Fibroblast of peridontal ligament (primary cell): ENCODE data around the gene RALGPS1.

Experiments
- DNase-seq: peaks from one replicate; pipeline ENCODE4 v3.0.0-alpha.2; 2010; ENCODE audit errors: extremely low read depth

The RALGPS1 gene

GRCh38 chr9:127187231-127187956 is 272.8 kb downstream of the RALGPS1 start:
- DNase-seq, result peak; percentile 99

GRCh38 chr9:127188396-127188795 is 273.8 kb downstream of the RALGPS1 start:
- DNase-seq, result no peak

- no peak for DNase-seq
These were observed 275.0 kb downstream of the RALGPS1 start for GRCh38 chr9:127189628-127190027.

GRCh38 chr9:127192744-127193143 is 278.2 kb downstream of the RALGPS1 start:
- DNase-seq, result no peak

GRCh38 chr9:127193483-127193882 is 278.9 kb downstream of the RALGPS1 start:
- DNase-seq, result no peak

- DNase-seq, result peak; percentile 37
These were observed 280.5 kb downstream of the RALGPS1 start for GRCh38 chr9:127194881-127195713.

GRCh38 chr9:127195976-127196825 is 281.6 kb downstream of the RALGPS1 start:
- DNase-seq, result no peak

- DNase-seq, result no peak
These were observed 282.2 kb downstream of the RALGPS1 start for GRCh38 chr9:127196826-127197145.

GRCh38 chr9:127197186-127197860 is 282.7 kb downstream of the RALGPS1 start:
- DNase-seq, result no peak

GRCh38 chr9:127197861-127198430 is 283.4 kb downstream of the RALGPS1 start:
- DNase-seq, result peak; percentile 27

- no peak for DNase-seq
These were observed 284.0 kb downstream of the RALGPS1 start for GRCh38 chr9:127198587-127198986.

GRCh38 chr9:127199001-127199791 is 284.6 kb downstream of the RALGPS1 start:
- DNase-seq, result peak; percentile 89

- no peak for DNase-seq
These were observed 285.7 kb downstream of the RALGPS1 start for GRCh38 chr9:127200106-127200862.

- DNase-seq, result no peak
These were observed 286.5 kb downstream of the RALGPS1 start for GRCh38 chr9:127201071-127201541.

- DNase-seq, result no peak
These were observed 287.1 kb downstream of the RALGPS1 start for GRCh38 chr9:127201731-127202130.

GRCh38 chr9:127202461-127203169 is 288.0 kb downstream of the RALGPS1 start:
- peak; percentile 69 for DNase-seq

- no peak for DNase-seq
These were observed 289.2 kb downstream of the RALGPS1 start for GRCh38 chr9:127203681-127204327.

GRCh38 chr9:127204771-127205470 is 290.3 kb downstream of the RALGPS1 start:
- DNase-seq, result peak; percentile 59
